Osteoblast (primary cell): ENCODE results near the gene MET. TPM values are rescaled to one million over a fixed set of nuclear protein-coding genes. Genes with fewer than 3 reads are reported as not detected.

Source experiments
- DNase-seq: peaks from one replicate; pipeline ENCODE4 v3.0.0; 2011; ENCODE audit warnings: low spot score, mixed read lengths; ENCODE audit not compliant: insufficient read length; ENCODE audit errors: missing footprints
- H2AFZ ChIP-seq: 2 replicates; pipeline ENCODE4 v1.6.0; 2011; ENCODE audit warnings: mild to moderate bottlenecking, low read length
- H3K27ac ChIP-seq: 2 replicates; pipeline ENCODE4 v1.5.1; 2011; ENCODE audit warnings: mild to moderate bottlenecking, low read depth, low read length, moderate library complexity
- H3K27me3 ChIP-seq: 2 replicates; pipeline ENCODE4 v1.6.0; 2012; ENCODE audit warnings: mild to moderate bottlenecking, control low read depth, inconsistent platforms, low read length, moderate library complexity; ENCODE audit not compliant: insufficient read depth
- H3K36me3 ChIP-seq: 2 replicates; pipeline ENCODE4 v1.5.1; 2011; ENCODE audit warnings: mild to moderate bottlenecking, low read length, control low read depth, moderate library complexity; ENCODE audit not compliant: insufficient read depth
- H3K4me1 ChIP-seq: 2 replicates; pipeline ENCODE4 v1.5.1; 2011; ENCODE audit warnings: mild to moderate bottlenecking, low read length, control low read depth, moderate library complexity; ENCODE audit not compliant: insufficient read depth
- H3K4me2 ChIP-seq: 2 replicates; pipeline ENCODE4 v1.6.0; 2011; ENCODE audit warnings: mild to moderate bottlenecking, low read length; ENCODE audit not compliant: insufficient read depth
- H3K4me3 ChIP-seq: fragments of 200-600 bp; sonication (generic); 3 replicates; pipeline ENCODE4 v1.5.1; 2012; ENCODE audit warnings: mild to moderate bottlenecking, low read length, inconsistent platforms; ENCODE audit not compliant: insufficient read depth
- H3K79me2 ChIP-seq: 2 replicates; pipeline ENCODE4 v1.6.0; 2012; ENCODE audit warnings: mild to moderate bottlenecking, low read length, control low read depth, inconsistent platforms; ENCODE audit not compliant: insufficient read depth
- H3K9me3 ChIP-seq: 2 replicates; pipeline ENCODE4 v1.5.1; 2011; ENCODE audit warnings: low read depth, low read length, control low read depth
- H4K20me1 ChIP-seq: 2 replicates; pipeline ENCODE4 v1.6.0; 2012; ENCODE audit warnings: mild to moderate bottlenecking, low read length, control low read depth; ENCODE audit not compliant: insufficient read depth
- CTCF ChIP-seq: IDR thresholded peaks from 2 replicates; pipeline ENCODE4 v1.5.1; 2011; ENCODE audit warnings: mild to moderate bottlenecking, low read depth, low read length, moderate library complexity; ENCODE audit errors: extremely low read depth
- total RNA-seq: library from RNA; depleted of rRNA; stranded (reverse); fragments of >200 nt; gene quantifications from 2 replicates; pipeline ENCODE4 v1.2.3, GENCODE V29; 2012

Gene MET
- total RNA-seq, 1 donor = 55.0 TPM

GRCh38 chr7:116762971-116763370, 91.0 kb downstream of the MET start:
- H3K4me3 ChIP-seq = no peak overlapping the region
- H3K27me3 ChIP-seq = no peaks in the 10 kb centered on the region
- no peaks in the 10 kb centered on the region for H3K79me2 ChIP-seq
- H3K27ac ChIP-seq = no peak overlapping the region
- TF ChIP-seq CTCF = no peak
- H3K4me1 ChIP-seq = no peaks in the 10 kb centered on the region
- no peaks in the 10 kb centered on the region for H4K20me1 ChIP-seq
- H3K36me3 ChIP-seq = peaks cover 51% of the 10 kb centered on the region
- DNase-seq = no peak
- H3K4me2 ChIP-seq = no peak overlapping the region
- H3K9me3 ChIP-seq = no peaks in the 10 kb centered on the region
- H2AFZ ChIP-seq = no peak overlapping the region

- Histone ChIP-seq H4K20me1 (no peaks in the 10 kb centered on the region), H2AFZ (no peak overlapping the region), H3K4me1 (no peaks in the 10 kb centered on the region), H3K27me3 (no peaks in the 10 kb centered on the region), H3K27ac (no peak overlapping the region), H3K4me2 (no peak overlapping the region), H3K79me2 (no peaks in the 10 kb centered on the region), H3K9me3 (no peaks in the 10 kb centered on the region), H3K4me3 (no peak overlapping the region), H3K36me3 (peaks cover 49% of the 10 kb centered on the region)
- TF ChIP-seq CTCF = no peak
- DNase-seq = no peak
Measured at GRCh38 chr7:116763647-116764046, 91.7 kb downstream of the MET start.

- no peak overlapping the region for H3K27ac ChIP-seq
- TF ChIP-seq CTCF = no peak
- DNase-seq = no peak
- H3K4me3 ChIP-seq = no peak overlapping the region
- H3K9me3 ChIP-seq = no peaks in the 10 kb centered on the region
- peaks cover 8% of the 10 kb centered on the region for H3K4me1 ChIP-seq
- peaks cover 47% of the 10 kb centered on the region for H3K36me3 ChIP-seq
- no peaks in the 10 kb centered on the region for H3K79me2 ChIP-seq
- H2AFZ ChIP-seq = no peak overlapping the region
- no peak overlapping the region for H3K4me2 ChIP-seq
- no peaks in the 10 kb centered on the region for H3K27me3 ChIP-seq
- H4K20me1 ChIP-seq = no peaks in the 10 kb centered on the region
Measured at GRCh38 chr7:116766881-116767280, 94.9 kb downstream of the MET start.

GRCh38 chr7:116769546-116769945, 97.5 kb downstream of the MET start:
- no peak for DNase-seq
- H3K27me3 ChIP-seq = no peaks in the 10 kb centered on the region
- no peaks in the 10 kb centered on the region for H3K9me3 ChIP-seq
- H3K36me3 ChIP-seq = peaks cover 44% of the 10 kb centered on the region
- H2AFZ ChIP-seq = no peak overlapping the region
- no peak overlapping the region for H3K4me3 ChIP-seq
- no peak overlapping the region for H3K4me2 ChIP-seq
- no peaks in the 10 kb centered on the region for H4K20me1 ChIP-seq
- H3K4me1 ChIP-seq = peaks cover 18% of the 10 kb centered on the region
- no peaks in the 10 kb centered on the region for H3K79me2 ChIP-seq
- H3K27ac ChIP-seq = no peak overlapping the region
- TF ChIP-seq CTCF = no peak
